T-helper 17 cell (primary cell): ENCODE results near the gene BARHL2. TPM values are rescaled to one million over a fixed set of nuclear protein-coding genes. Genes with fewer than 3 reads are reported as not detected.

Source experiments
- ATAC-seq: fragments of 150-1000 bp; cut with Tn5 transposase; 2 replicates; pipeline ENCODE4 v1.10.0; 2021; ENCODE audit warnings: mild to moderate bottlenecking, moderate library complexity
- DNase-seq, 3 donors: peaks; one replicate each; pipeline versions ENCODE4 v3.0.0 to v3.0.0-alpha.2; 2020 to 2021
- H3K9me3 ChIP-seq: one replicate; pipeline ENCODE4 v1.7.0; 2013; ENCODE audit warnings: low read length, mild to moderate bottlenecking; ENCODE audit not compliant: control insufficient read depth, poor library complexity, severe bottlenecking
- H3K27ac Mint-ChIP-seq: one replicate; pipeline ENCODE4 v1.8.0; 2022; ENCODE audit warnings: mild to moderate bottlenecking, moderate library complexity, mixed read lengths
- H3K27me3 Mint-ChIP-seq: one replicate; pipeline ENCODE4 v1.8.0; 2022; ENCODE audit warnings: mixed read lengths
- H3K36me3 Mint-ChIP-seq: one replicate; pipeline ENCODE4 v1.8.0; 2022; ENCODE audit warnings: low read depth, mixed read lengths
- H3K4me1 Mint-ChIP-seq: one replicate; pipeline ENCODE4 v1.8.0; 2022; ENCODE audit warnings: mild to moderate bottlenecking, mixed read lengths
- H3K4me3 Mint-ChIP-seq: one replicate; pipeline ENCODE4 v1.8.0; 2022; ENCODE audit warnings: mild to moderate bottlenecking, moderate library complexity, mixed read lengths
- total RNA-seq, 4 donors: library from RNA in 2 of 4; stranded (reverse) in 2 of 4; gene quantifications; one replicate each; pipeline ENCODE4 v1.2.3 and lab custom pipeline; 2022 to 2026

BARHL2 gene
- total RNA-seq, 2 donors from 2014 or later: not detected

- Mint-ChIP-seq H3K4me3 (no peak overlapping the region), H3K4me1 (no peaks in the 10 kb centered on the region), H3K36me3 (no peaks in the 10 kb centered on the region), H3K27me3 (peaks cover 5% of the 10 kb centered on the region), H3K27ac (no peak overlapping the region)
- DNase-seq (no peak), ATAC-seq (no peak)
- H3K9me3 ChIP-seq: peaks cover 5% of the 10 kb centered on the region
These were observed 41.8 kb downstream of the BARHL2 start for GRCh38 chr1:90675161-90675847.

DNA sequence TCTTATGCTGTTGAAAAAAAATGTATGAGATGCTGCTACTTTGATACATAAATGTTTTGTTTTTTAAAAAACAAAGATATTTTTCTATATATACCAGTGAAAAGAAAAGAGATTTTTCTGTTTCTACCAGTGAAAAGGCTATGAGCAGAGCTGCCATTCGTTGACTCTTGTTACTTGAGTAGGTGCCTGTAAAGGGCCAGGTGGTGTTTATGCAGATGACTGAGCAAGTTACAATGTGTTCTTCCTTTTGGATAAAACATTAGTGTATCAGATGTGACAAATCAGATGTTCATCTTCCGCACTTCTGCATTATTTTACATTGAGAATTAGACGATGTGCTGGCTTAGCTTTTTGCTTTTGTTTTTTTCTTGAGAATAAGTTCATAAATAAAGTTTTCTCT is 45.4 kb downstream of the BARHL2 start:
- no peaks in the 10 kb centered on the region for H3K4me1 Mint-ChIP-seq
- no peaks in the 10 kb centered on the region for H3K36me3 Mint-ChIP-seq
- DNase-seq (no peak), ATAC-seq (no peak)
- H3K27me3 Mint-ChIP-seq: peaks cover 12% of the 10 kb centered on the region
- H3K9me3 ChIP-seq: peaks cover 5% of the 10 kb centered on the region
- H3K4me3 Mint-ChIP-seq: no peak overlapping the region
- H3K27ac Mint-ChIP-seq: no peak overlapping the region

GRCh38 chr1:90671251-90671650 is 45.9 kb downstream of the BARHL2 start:
- H3K27ac Mint-ChIP-seq: no peak overlapping the region
- H3K9me3 ChIP-seq: peaks cover 5% of the 10 kb centered on the region
- ATAC-seq (no peak), DNase-seq (no peak)
- H3K4me1 Mint-ChIP-seq: no peaks in the 10 kb centered on the region
- peaks cover 12% of the 10 kb centered on the region for H3K27me3 Mint-ChIP-seq
- no peaks in the 10 kb centered on the region for H3K36me3 Mint-ChIP-seq
- H3K4me3 Mint-ChIP-seq: no peak overlapping the region
